Measurements from ENCODE around the gene CSF1R.
"Not testable (repeated sequence)": the region's sequence is repeated elsewhere in the genome, so short reads cannot be mapped to it uniquely, and the experiment has no call there.

Gene CSF1R

DNA sequence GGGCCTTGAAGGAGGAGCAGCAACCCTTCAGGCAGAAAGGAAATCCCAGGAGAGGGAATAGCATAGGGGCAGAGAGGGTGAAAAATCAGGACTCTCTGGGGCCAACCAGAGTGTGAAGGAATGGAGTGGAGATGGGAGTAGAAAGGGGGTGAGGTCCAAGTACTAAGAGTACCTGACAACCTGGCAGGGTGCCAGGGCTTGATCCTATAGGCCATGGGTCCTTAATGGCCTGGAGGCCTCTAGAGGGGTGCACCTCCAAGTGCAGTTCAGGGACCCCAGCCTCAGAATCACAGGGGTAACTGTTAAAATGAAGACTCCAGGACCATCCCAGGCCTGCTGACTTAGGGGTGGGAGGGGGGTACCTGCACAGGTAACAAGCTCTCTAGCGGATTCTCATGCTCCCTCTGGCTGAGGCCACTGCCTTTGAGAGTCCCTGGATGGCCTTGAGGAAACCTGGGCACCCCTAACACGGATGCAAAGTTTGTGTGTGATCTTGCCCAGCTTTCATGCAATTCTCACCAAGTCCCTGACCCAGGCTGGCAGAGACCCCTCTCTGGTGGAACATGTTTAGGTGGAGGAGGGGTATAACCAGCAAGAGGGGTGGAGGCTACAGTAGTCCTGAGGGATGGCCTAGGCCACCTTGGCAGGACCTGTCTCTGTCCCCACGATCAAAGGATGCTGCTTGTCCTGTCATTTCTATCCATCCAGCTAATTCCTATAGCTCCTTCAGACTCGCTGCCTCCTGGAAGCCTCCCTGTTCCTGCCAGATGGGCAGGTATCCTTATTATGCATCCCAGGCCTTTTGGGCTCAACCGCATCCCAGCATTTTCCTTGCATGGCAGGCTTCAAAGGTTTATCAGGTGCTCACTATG, 17.6 kb upstream of the CSF1R start:
- DNase-seq (ENCODE audit: low spot score), result no peak

DNA sequence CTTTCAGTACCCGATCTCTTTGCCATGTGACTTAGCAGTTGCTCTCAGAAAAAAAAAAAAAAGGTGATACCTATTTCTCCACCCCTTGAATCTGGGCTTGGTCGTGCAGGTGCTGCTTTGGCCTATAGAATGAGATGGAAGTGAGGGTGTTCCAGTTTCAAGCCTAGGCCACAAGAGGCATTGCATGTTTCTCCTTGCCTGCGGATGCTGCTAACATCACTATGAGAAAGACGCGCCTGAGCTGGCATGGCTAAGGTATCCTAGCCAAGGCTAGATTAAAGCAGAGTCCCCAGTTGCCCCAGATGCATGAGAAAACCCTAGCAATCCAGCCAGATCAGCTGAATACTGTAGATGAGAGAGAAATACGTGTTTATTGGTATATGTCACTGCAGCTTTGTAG, 14.7 kb upstream of the CSF1R start:
- no peak for DNase-seq (ENCODE audit: low spot score)

DNA sequence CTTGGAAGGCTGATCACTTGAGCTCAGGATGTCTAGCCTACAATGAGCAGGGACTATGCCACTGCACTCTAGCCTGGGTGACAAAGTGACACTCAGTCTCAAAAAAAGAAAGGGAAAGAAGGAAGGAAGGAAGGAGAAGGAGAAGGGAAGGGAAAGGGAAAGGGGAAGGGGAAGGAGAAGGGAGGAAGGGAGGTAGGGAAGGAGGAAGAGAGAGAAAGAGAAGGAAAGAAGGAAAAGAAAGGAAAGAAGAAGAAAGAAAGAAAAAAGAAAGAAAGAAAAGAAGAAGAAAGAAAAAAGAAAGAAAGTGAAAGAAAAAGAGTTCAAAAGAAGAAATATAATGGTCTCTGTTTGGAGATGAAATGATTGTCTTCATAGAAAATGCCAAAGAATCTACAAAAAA, 10.8 kb upstream of the CSF1R start:
- DNase-seq (ENCODE audit: low spot score), result no peak

DNA sequence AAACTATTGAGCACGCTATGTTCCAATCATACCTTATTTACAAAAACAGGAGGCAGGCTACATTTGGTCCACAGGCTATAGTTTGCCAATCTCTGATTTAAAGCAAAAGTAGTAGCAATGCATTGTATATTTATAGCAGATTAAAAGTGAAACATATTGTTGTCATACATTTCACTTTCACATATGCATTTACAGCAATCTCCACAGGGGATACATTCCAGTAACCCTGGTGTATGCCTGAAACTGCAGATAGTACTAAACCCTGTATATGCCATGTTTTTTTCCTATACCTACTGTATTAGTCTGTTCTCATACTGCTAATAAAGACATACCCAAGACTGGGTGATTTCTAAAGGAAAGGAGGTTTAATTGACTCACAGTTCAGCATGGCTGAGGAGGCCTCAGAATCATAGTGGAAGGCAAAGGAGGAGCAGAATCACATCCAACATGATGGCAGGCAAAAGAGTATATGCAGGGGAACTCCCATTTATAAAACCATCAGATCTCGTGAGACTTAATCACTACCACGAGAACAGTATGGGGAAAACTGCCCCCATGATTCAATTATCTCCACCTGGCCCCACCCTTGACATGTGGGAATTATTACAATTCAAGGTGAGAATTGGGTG, 5.9 kb upstream of the CSF1R start:
- no peak for DNase-seq (ENCODE audit: low spot score)

DNA sequence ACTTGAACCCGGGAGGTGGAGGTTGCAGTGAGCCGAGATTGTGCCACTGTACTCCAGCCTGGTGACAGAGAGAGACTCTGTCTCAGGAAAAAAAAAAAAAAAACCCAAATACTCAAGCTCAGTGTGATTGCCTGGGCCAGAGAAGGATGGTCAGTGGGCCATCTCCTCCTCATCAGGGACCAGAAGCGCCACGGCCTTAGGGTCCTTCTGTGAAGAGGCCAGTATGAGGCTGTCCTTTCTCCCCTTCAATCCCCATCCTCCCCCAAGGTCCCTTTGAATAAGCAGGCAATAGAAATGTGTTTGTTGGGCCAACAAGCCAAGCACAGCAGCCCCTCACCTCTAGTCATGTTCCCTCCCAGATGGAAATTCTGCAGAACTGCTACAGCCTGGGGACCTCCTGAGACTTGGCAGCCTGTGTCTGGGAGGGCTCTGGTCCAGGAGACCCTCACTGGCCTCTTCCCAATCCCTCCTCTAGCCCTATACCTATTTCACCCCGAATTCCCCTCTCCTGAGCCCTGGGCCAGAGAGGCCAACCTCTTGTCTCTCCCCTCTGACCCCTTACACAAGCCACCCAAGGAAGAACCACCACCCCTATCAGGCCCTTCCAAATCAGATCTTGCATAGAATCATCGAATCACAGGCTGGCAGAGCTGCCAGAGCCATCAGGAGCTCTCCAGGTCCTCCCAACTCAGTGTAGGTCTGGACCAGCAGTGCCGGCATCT, 1.0 kb downstream of the CSF1R start:
- DNase-seq (ENCODE audit: low spot score), result no peak

DNA sequence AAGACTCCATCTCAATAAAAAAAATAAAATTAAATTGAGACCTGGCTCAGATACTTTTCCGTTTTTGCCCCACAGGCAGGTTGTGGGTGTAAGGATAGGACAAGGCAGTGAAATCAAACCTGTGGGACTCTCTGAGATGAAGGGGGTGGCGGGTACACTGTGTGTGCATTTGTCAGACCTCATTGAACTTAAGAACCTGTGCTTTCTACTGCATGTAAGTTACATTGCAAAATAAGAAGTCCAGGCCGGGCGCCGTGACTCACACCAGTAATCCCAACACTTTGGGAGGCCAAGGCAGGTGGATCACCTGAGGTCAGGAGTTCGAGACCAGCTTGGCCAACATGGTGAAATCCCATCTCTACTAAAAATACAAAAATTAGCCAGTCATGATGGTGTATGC, 1.6 kb downstream of the CSF1R start:
- not testable (repeated sequence) for DNase-seq (ENCODE audit: low spot score)

DNA sequence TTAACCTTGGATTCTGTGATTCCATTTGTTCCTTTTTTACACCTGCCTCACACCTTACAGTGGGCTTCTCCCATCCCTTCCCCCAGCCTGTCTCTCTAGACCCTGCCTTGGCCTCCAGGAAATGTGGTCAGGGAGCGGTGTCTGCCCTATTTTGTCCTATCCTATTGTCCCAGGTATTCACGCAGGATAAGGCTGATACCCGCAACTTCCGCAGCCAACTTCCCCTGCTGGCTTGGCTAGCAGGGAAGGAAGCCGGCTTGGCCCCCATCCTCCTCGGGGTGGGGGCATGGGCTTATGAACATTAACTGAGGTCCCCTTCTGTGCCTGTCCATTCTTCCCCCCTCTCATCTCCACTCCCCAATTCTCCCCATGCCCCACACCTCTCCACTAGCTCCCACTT, 3.5 kb downstream of the CSF1R start:
- no peak for DNase-seq (ENCODE audit: low spot score)

DNA sequence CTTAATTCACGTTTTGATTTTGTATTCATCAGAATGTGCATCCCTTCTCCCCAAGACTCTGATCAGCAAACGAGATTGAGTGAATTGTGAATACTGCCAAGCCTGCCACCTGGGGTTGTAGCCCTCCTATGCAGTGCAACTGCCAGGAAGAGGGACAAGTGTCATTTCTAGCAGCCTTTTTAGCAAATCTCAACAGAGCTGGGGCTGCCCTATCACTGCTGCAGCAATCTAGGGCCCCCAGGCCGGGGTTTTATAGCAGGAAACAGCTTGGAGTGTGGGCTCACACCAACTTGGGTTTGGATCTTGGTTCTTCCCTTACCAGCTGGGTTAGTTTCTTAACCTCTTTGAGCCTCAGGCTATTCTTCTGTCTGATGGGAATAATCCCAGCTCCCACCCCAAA, 4.0 kb downstream of the CSF1R start:
- no peak for DNase-seq (ENCODE audit: low spot score)

DNA sequence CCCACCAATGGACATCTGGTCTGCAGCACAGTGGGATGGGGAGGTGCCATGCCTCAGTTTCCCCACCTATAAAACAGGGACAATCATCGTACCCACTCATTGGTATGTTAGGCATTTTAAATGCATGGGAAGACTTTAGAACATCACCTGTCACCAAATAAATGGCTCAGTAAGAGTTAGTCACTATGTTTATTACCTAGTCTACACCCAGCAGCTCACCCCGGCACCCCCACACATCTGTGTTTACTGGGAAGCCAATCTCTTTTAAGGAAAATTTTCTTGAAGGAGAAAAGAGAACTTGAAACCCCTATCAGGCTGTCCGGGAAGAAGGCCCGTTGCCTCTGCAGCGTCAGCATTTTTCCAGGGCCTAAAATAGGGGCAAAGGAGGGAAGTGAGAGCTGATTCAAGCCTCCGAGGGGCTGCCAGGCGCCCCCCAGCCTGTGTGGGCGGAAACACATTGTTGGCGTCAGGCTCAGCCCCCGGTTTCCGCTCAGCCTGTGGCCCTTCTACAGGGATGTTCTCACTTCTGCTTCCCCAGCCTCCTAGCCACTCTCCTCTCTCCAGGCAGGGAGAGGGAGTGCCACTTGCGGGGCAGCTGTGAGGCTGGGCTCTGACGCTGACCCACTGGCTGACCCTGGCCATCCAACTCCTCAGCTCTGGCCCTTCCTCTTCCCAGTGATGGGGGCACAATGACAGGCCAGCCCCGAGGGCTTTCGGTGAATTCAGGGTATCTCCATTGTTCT, 4.6 kb downstream of the CSF1R start:
- peak; percentile 17 for DNase-seq (ENCODE audit: low spot score)

DNA sequence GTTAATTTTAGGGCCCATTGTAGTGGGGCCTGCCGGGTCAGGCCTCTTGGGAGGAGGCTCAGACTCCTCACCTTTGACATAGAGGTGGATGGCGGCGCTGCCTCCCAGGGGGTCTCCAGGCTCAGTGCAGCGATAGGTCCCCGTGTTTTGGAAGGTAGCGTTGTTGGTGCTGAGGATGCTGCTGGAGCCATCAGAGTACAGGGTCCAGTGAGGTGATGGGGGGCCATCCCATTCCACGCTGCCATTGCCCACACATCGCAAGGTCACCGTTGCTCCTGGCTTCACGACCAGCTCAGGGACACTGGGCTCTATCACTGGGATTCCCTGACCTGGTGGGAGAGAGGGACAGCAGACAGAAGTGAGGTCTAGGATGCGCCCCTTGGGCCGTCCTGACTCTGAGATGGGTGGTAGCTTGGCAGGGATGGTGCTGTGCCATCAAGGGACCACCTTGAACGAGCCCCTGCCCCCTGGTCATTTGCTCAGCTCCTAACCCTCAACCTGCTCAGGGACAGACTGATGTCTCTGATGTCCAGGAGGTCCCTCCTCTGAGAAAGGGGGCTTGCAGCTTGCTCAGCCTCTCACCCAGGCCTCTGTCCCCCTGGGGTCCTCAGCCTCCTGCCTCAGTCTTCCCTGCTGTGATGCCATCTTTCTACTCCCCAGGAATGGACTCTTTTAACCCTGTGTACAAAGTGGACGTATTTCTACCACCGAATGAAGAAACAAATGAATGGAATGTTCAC, 5.5 kb downstream of the CSF1R start:
- no peak for DNase-seq (ENCODE audit: low spot score)

DNA sequence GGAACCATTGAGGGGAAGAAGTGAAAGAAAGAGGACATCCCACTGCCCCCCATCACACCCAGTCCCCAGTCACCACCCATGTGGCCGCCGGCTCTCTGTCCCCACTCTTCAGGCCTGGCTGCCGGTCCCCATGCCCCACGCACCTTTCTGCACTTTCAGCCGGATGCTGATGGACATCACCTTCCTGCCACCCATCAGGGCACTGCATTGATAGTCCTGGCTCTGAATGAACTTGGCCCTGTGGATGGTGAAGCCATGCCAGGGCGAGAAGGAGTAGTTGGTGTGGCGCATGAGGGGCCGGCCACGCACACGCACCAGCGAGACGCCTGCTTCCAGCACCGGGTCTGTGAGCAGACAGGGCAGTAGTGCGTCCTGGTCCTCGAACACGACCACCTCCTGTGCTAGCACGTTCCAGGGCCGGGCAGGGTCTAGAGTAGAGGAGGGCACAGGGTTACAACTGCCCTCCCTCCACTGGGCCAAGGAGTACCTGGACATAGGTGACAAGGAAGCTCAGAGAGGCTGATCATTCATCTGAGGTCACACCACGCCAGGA, 6.4 kb downstream of the CSF1R start:
- DNase-seq (ENCODE audit: low spot score), result no peak

DNA sequence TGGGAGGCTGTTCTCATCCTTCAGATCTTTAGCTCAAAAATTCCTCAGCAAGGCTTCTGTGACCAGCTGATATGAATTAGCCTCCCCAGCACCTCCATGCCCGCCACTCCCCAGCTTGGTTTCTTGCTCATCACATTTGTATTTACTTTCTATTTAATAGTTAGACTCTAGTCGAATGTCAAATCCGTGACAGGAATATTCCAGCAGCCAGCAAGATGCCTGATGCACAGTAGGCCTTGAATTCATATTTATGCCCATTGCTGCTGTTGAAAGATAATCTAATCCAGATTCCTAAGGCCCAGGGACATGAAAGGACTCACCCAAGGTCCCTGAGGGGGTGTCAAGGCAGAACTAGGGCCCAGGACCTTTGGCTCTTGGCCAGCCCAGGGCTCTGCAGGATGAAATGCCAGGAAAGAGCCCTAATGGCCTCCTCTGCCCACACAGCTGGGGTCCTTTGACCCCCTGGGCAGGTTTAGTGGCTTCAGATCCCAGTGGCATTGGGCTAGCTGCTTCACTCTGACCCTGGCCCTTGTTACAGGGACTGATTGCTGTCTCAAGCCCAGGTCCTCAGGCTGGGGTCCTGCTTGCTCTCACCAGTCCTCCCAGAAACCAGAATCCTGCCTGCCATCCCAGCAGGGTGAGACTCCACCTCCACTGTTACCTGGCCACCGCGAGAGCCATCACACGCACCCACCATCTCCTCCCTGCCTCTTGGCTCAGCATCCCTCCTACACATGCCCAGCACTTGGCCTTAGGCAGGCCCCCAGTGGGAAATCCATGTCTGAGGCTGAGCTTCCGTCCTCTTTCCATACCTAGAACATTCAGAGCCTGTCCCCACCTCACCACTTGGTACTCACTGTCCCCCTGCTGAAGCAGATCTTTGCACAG, 7.3 kb downstream of the CSF1R start:
- DNase-seq (ENCODE audit: low spot score), result no peak

DNA sequence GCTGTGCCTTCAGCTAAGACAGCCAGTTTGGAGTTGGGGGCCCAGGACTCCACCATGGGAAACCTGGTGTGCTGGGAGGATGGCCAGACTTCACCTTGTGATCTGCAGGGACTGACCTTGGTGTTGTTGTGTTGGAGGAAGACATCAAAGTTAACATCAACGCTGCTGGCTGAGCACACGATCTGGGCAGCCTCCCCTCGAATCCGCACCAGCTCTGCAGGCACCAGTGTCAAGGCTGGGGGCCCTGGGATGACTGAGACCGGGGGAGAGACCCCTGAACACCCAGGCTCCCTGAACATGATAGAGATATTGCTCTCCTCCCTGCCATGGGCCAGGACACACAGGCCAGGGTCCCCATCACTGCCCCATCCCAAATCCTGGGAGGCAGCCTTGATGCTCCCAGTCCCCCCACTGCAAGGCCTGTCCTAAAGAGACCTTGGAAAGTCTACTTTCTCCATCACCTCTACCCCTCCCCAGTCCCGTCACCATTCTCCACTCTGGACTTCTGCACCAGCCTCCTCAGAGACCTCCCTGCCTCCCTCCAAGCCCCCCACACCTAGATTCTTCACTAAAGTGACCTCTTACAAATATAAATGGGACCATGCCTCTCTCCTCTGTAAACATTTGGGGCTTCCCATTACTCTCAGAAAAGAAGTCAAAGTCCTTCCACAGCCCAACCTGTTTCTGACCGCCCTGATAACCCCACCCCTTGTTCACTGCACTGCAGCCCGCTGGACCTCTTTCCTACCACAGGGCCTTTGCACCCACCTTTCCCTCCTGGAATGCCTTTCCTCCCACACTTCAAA, 8.2 kb downstream of the CSF1R start:
- no peak for DNase-seq (ENCODE audit: low spot score)

DNA sequence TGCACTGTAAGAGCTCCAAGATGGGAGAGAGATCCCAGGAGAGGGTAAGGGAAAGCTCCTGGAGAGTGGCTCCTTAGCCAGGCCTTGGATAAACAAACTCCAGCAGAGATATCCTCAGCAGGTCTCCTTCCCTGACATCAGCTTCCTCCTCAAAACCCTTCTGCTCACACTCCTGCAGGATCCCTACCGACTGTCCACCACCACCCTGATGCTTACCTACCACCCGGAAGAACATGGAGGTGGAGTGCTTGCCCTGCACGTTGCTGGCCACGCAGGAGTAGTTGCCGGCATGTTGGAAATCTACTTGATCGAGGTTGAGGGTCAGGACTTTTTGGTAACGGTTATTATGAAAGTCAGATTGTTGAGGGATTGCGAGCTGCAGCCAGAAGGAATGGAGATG, 9.3 kb downstream of the CSF1R start:
- no peak for DNase-seq (ENCODE audit: low spot score)

DNA sequence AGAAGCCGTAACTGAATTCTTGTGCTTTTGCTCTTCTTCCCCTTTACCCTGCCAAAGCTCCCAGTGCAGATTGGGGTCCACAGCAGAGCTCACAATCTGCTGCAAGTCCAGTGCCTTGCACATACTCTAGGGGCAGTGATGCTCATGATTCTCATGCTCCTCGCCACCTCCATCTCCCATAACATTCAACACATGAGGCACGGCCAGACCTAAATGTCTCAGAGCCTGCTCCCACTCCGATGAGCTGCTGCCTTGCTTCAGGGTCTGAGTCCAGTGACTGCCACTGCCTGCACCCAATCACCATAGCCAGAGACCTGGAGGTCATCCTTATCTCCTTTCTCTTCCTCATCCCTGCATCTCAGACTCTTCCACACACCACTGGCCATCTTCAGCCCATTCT, 10.5 kb downstream of the CSF1R start:
- peak; percentile 29 for DNase-seq (ENCODE audit: low spot score)

DNA sequence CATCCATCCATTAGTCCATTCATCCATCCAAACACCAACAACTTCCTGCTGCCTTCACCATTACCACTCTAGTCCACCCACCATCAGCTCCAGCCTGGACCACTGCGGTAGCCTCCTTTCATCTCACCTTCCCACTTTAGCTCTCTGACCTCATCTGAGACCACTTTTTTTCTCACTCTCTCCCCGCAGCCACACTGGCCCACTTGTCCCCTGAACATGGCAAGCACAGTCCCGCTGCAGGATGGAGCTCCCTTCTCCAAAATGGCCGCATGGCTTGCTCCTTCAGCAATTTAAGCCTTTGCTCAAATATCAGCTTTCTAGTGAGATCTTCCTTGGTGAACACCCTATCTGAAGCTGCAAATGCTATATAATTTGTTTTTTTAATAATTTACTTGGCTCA, 11.1 kb downstream of the CSF1R start:
- DNase-seq (ENCODE audit: low spot score), result no peak

DNA sequence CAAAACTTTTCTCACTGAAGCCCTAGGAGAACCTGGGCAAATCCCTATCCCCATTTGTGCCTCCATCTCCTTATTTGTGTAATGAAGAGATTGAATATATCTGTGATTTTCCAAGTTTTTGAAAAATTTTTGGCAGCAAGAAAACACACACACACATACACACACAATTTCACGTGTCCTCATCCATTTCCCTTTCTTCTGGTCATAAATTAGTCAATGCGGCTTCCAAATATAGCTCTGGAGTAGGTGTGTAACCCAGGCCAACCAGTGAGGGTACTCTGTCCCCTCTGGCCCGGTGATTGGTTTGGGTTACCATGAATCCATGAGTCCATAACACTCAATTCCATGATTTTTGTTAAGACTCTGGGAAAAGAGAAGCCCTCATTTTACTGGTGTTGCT, 12.7 kb downstream of the CSF1R start:
- DNase-seq (ENCODE audit: low spot score), result no peak

DNA sequence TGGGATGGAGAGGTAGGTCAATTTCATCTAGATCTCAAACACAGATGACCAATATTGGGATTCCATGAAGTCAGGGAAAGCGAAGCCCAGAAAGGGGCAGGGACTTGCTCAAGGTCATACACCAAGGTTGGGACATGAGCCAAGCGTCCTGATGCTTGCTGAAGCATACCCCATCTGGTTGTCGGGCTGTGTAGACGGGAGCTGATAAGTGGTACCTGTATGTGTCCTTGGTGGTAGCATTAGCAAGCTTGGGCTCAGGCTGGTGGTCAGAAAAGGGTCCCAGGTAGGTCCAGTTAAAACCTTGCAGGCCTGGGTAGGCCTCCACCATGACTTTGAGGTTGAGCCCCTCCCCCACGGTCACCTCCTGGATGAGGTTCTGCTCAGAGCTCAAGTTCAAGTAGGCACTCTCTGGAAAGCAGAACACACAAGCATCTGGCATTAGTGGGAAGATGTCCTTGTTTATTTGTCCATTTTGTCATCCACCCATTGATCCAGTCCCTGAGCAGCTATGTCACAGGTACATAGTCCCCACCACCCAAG, 13.2 kb downstream of the CSF1R start:
- no peak for DNase-seq (ENCODE audit: low spot score)

DNA sequence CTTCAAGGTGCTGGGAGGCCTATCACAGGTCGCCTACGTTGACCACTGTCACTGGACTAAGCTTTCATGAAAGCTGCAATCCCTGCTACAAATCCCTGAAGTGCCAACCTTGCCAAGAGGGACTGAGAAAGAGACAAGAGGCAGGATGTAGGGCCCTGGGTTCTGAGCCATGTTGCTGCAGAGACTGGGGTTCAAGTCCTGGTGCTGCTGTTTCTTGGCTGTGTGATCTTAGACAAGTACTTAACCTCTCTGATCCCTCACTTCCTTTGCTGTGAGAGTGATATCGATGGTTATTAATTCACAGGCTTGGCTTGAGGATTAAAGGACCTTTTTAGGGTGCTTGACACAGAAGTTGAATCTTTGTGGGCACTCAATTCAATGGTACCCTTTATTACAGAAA, 15.5 kb downstream of the CSF1R start:
- DNase-seq (ENCODE audit: low spot score), result no peak

Measured in NAMALWA (cell line).